Esophagus muscularis mucosa (tissue), 3 donors: Measurements from ENCODE around the gene ZNF831.

Experiments used
- CTCF ChIP-seq, 3 experiments: fragments of 200-600 bp in 2 of 3; fragments of 450-650 bp in 1 of 3; sonication (generic) in 2 of 3; IDR thresholded peaks; one replicate each; pipeline ENCODE4 v1.5.1; 2017 to 2019; ENCODE audit warnings: antibody characterized with exemption in 3 of 3, mild to moderate bottlenecking in 2 of 3, moderate library complexity in 1 of 3
- POLR2A ChIP-seq: fragments of 450-650 bp; IDR thresholded peaks from one replicate; pipeline ENCODE4 v1.6.1; 2017; ENCODE audit warnings: antibody characterized with exemption, moderate library complexity, mild to moderate bottlenecking, low read depth

DNA sequence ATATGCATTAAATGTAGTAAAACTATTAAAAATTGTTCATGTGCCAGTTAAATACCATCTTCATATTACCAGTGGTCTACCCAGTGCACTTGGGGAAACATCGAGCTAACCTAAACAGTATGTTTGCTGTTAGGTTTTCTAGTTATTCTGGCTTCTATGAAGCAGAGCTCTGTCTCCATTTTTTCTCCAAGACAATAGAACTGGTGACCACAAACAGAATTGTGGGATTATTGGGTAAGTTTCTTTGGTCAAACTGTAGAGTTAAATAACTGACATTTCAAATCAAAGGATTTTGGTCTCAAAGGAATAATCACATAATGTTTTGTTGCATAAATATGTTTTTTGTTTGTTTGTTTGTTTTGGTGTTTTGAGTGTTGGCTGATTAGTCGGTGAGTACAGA, 96.3 kb downstream of the ZNF831 start:
- TF ChIP-seq CTCF (IDR thresholded peaks at IDR 0.05) (no peak), POLR2A (no peak)
